K562 (cell line): Measurements from ENCODE around the gene CSMD2. TPM values are rescaled to one million over a fixed set of nuclear protein-coding genes. Genes with fewer than 3 reads are reported as not detected.

Experiments
- ATAC-seq: fragments of 200-7000 bp; cut with Tn5 transposase; 3 replicates; pipeline ENCODE4 v1.9.1; 2020; ENCODE audit warnings: moderate library complexity
- BruUV-seq: library from RNA; stranded (reverse); fragments of 400-500 nt; replicated peaks from 2 replicates; lab custom pipeline; 2021; lab: Mats Ljungman, UMichigan
- CTCF ChIA-PET: fragments of 300-600 bp; formaldehyde crosslinking; extraction: SDS; loops from one replicate; lab custom pipeline; 2021; ENCODE audit warnings: low intra/inter-chr PET ratio; lab: Yijun Ruan, JAX
- POLR2A ChIA-PET: fragments of 300-600, 350-650 bp; sonication (Branson Sonifier 250); formaldehyde crosslinking; extraction: SDS; loops from one replicate; lab custom pipeline; 2021; ENCODE audit warnings: antibody characterized with exemption, inconsistent platforms; lab: Yijun Ruan, JAX
- DNase-seq, 4 experiments: peaks; one replicate each; pipeline versions ENCODE4 v3.0.0 to v3.0.0-alpha.2; 2011 to 2018; ENCODE audit warnings: low spot score in 3 of 4, mixed read lengths in 3 of 4; ENCODE audit errors: extremely low read depth in 1 of 4
- FAIRE-seq: peaks from 2 replicates; lab custom pipeline; 2011; peaks lifted over from hg19 to GRCh38; lab: Jason Lieb, UNC
- H2AFZ ChIP-seq: 2 replicates; pipeline ENCODE4 v1.6.0; 2011; ENCODE audit warnings: low read depth, low read length, control low read depth, inconsistent platforms
- H3K27ac ChIP-seq: fragments of 200-600 bp; 3 replicates; pipeline ENCODE4 v1.8.0; 2011; ENCODE audit warnings: low read depth, mild to moderate bottlenecking, control low read depth, inconsistent platforms, low read length, moderate library complexity, mixed read lengths; ENCODE audit errors: extremely low read depth
- H3K27me3 ChIP-seq, 2 experiments: fragments of 300-600 bp in 1 of 2; 2 replicates in 1 of 2; 3 replicates in 1 of 2; pipeline versions ENCODE4 v1.6.0 to v1.8.0; 2011; ENCODE audit warnings: inconsistent platforms in 2 of 2, low read length in 2 of 2, mild to moderate bottlenecking in 1 of 2, mixed read lengths in 1 of 2, moderate library complexity in 1 of 2; ENCODE audit not compliant: control insufficient read depth in 2 of 2, insufficient read depth in 2 of 2
- H3K36me3 ChIP-seq: fragments of 300-600 bp; 3 replicates; pipeline ENCODE4 v1.8.0; 2011; ENCODE audit warnings: mild to moderate bottlenecking, low read length, inconsistent platforms; ENCODE audit not compliant: control insufficient read depth, insufficient read depth
- H3K4me1 ChIP-seq, 2 experiments: fragments of 200-600 bp in 1 of 2; replicated peaks in 1 of 2; 2 replicates in 1 of 2; 3 replicates in 1 of 2; pipeline versions ENCODE4 v1.5.1 to v1.8.0; 2011; ENCODE audit warnings: inconsistent platforms in 2 of 2, low read length in 2 of 2, mild to moderate bottlenecking in 1 of 2, mixed read lengths in 1 of 2, moderate library complexity in 1 of 2; ENCODE audit not compliant: control insufficient read depth in 2 of 2, insufficient read depth in 2 of 2
- H3K4me2 ChIP-seq: 2 replicates; pipeline ENCODE4 v1.6.1; 2011; ENCODE audit warnings: low read length, control low read depth, inconsistent platforms, mixed read lengths; ENCODE audit not compliant: insufficient read depth
- H3K4me3 ChIP-seq: fragments of 200-600 bp; sonication (generic), shearing (Covaris generic); 2 replicates; pipeline ENCODE4 v1.5.1; 2016; ENCODE audit warnings: control low read depth, inconsistent platforms
- H3K79me2 ChIP-seq: fragments of 200-600 bp; 3 replicates; pipeline ENCODE4 v1.8.0; 2011; ENCODE audit warnings: low read length, inconsistent platforms; ENCODE audit not compliant: control insufficient read depth, insufficient read depth
- H3K9ac ChIP-seq, 2 experiments: 2 replicates each; pipeline versions ENCODE4 v1.6.0 to v1.6.1; 2011; ENCODE audit warnings: low read depth in 2 of 2, low read length in 2 of 2, control low read depth in 1 of 2, inconsistent platforms in 1 of 2, mild to moderate bottlenecking in 1 of 2, mixed read lengths in 1 of 2; ENCODE audit not compliant: insufficient read depth in 1 of 2
- H3K9me1 ChIP-seq: one replicate; pipeline ENCODE4 v1.6.0; 2011; ENCODE audit warnings: inconsistent platforms, mild to moderate bottlenecking, low read length, moderate library complexity; ENCODE audit not compliant: control insufficient read depth, insufficient read depth
- H3K9me3 ChIP-seq: replicated peaks from 2 replicates; pipeline ENCODE4 v1.5.1; 2011; ENCODE audit warnings: low read depth, low read length, inconsistent platforms; ENCODE audit not compliant: control insufficient read depth, insufficient read depth
- H4K20me1 ChIP-seq: replicated peaks from 2 replicates; pipeline ENCODE4 v1.6.1; 2011; ENCODE audit warnings: low read length, inconsistent platforms, mixed read lengths; ENCODE audit not compliant: control insufficient read depth, insufficient read depth
- NCOA1 ChIP-seq: fragments of 450-650 bp; IDR thresholded peaks from 2 replicates; pipeline ENCODE4 v1.6.1; 2016; ENCODE audit warnings: low read depth
- WGBS: fragments of 100-300 bp; shearing (Covaris generic); methylation state at CpG from one replicate; pipeline ENCODE4 v1.1.6; 2016; ENCODE audit warnings: low coverage, mixed read lengths; ENCODE audit not compliant: insufficient coverage; ENCODE audit errors: missing lambda C conversion rate; 5-methylcytosine and 5-hydroxymethylcytosine counted together
- in situ Hi-C: fragments of 300-500 bp; cut with MboI; formaldehyde crosslinking; loops from 4 replicates; pipeline ENCODE4 v1.15.0; 2018; ENCODE audit warnings: inconsistent platforms, mixed read lengths
- intact Hi-C: fragments of 100-400 bp; cut with micrococcal nuclease; formaldehyde crosslinking; loops from 2 replicates; pipeline ENCODE4 v1.14.2; 2022
- polyA plus RNA-seq, 8 experiments: library from polyadenylated mRNA; depleted of rRNA in 4 of 8; stranded (reverse) in 5 of 8; unstranded in 3 of 8; fragments of >200 nt; fragmentation: Nextera tagmentation in 2 of 8; fragmentation: Illumina TruSeq in 1 of 8; extraction: Ambion mirVana in 2 of 8; extraction: Trizol in 1 of 8; gene quantifications; 2 replicates each; pipeline versions ENCODE4 v1.2.1 to v1.2.3, GENCODE V29; 2011 to 2014; ENCODE audit warnings: inconsistent platforms in 1 of 8, missing spikeins in 1 of 8
- total RNA-seq, 7 experiments: library from RNA; depleted of rRNA in 6 of 7; stranded (reverse); fragments of >200 nt in 6 of 7; fragmentation: Illumina TruSeq in 2 of 7; extraction: Trizol in 2 of 7; gene quantifications; 2 replicates each; pipeline versions ENCODE4 v1.2.1 to v1.2.3, GENCODE V29; 2011 to 2021; ENCODE audit warnings: low replicate concordance in 1 of 7
- TF ChIP-seq, protein P1 (sequence below), 2 experiments: fragments of 450-650 bp; formaldehyde crosslinking in 1 of 2; IDR thresholded peaks; 2 replicates each; pipeline versions ENCODE4 v1.4.0 to v1.6.1; 2014 to 2020; ENCODE audit warnings: mild to moderate bottlenecking in 2 of 2, borderline replicate concordance in 1 of 2, low read depth in 1 of 2

The CSMD2 gene
- total and polyA plus RNA-seq, 9 of the 15 experiments (the other 6 are each of a cell fraction or from before 2014, with no cell fraction given): not detected

DNA sequence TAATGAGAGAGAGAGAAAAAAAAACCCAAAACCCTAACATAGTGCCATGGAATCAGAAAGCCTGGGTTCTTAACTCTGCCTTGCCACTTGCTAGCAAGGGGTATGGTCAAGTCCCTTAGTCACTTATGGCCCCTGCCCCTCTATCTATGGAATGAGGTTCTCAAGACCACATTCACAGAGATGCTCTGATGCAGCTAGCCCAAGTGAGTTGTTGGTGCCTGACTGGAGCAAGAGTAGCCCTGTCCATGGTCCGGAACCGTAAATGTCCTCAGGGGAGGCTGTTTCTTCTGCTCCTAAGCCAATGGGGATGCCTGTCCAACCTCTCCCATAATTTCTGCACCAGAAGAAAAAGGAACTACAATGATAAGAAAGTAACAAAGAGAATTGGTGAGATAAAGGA is 56.8 kb downstream of the CSMD2 start:
- CTCF ChIA-PET: no interaction called here
- POLR2A ChIA-PET: no interaction called here
- no peaks in the 10 kb centered on the region for H3K79me2 ChIP-seq
- no peak overlapping the region for H3K4me3 ChIP-seq
- no peaks in the 10 kb centered on the region for H3K36me3 ChIP-seq
- no TSS peak for BruUV-seq
- H3K27me3 ChIP-seq: peaks cover 0 to 6% of the 10 kb centered on the region in 2 experiments; a peak in 2 of 5 replicates
- H4K20me1 ChIP-seq: no peaks in the 10 kb centered on the region
- H3K9ac ChIP-seq: no peak overlapping the region
- no peak for DNase-seq
- H3K4me2 ChIP-seq: no peak overlapping the region
- H3K9me1 ChIP-seq: no peaks in the 10 kb centered on the region
- in situ Hi-C loops: no loop called here
- TF ChIP-seq, protein P1, sequence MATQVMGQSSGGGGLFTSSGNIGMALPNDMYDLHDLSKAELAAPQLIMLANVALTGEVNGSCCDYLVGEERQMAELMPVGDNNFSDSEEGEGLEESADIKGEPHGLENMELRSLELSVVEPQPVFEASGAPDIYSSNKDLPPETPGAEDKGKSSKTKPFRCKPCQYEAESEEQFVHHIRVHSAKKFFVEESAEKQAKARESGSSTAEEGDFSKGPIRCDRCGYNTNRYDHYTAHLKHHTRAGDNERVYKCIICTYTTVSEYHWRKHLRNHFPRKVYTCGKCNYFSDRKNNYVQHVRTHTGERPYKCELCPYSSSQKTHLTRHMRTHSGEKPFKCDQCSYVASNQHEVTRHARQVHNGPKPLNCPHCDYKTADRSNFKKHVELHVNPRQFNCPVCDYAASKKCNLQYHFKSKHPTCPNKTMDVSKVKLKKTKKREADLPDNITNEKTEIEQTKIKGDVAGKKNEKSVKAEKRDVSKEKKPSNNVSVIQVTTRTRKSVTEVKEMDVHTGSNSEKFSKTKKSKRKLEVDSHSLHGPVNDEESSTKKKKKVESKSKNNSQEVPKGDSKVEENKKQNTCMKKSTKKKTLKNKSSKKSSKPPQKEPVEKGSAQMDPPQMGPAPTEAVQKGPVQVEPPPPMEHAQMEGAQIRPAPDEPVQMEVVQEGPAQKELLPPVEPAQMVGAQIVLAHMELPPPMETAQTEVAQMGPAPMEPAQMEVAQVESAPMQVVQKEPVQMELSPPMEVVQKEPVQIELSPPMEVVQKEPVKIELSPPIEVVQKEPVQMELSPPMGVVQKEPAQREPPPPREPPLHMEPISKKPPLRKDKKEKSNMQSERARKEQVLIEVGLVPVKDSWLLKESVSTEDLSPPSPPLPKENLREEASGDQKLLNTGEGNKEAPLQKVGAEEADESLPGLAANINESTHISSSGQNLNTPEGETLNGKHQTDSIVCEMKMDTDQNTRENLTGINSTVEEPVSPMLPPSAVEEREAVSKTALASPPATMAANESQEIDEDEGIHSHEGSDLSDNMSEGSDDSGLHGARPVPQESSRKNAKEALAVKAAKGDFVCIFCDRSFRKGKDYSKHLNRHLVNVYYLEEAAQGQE (IDR thresholded peaks at IDR 0.05; ENCODE audit: borderline replicate concordance): peak; percentile 27; the same call in 1 of the 2 replicates
- TF ChIP-seq, protein P1 (CRISPR knock-in tag; IDR thresholded peaks at IDR 0.05; ENCODE audit: low read depth): no peak
- TF ChIP-seq NCOA1: no peak
- no peak overlapping the region for H3K27ac ChIP-seq
- no peaks in the 10 kb centered on the region for H3K9me3 ChIP-seq
- intact Hi-C loops: no loop called here
- H3K4me1 ChIP-seq: no peaks in the 10 kb centered on the region
- WGBS: 0% methylated on average over 2 of the region's 2 CpGs
- no peak overlapping the region for H2AFZ ChIP-seq
- FAIRE-seq: no peak
- ATAC-seq: no peak
